ENCODE data around the gene ADD1. TPM values are rescaled to one million over a fixed set of nuclear protein-coding genes. Genes with fewer than 3 reads are reported as not detected.

ADD1 gene
- polyA plus RNA-seq, 1 donor = 183 TPM

DNA sequence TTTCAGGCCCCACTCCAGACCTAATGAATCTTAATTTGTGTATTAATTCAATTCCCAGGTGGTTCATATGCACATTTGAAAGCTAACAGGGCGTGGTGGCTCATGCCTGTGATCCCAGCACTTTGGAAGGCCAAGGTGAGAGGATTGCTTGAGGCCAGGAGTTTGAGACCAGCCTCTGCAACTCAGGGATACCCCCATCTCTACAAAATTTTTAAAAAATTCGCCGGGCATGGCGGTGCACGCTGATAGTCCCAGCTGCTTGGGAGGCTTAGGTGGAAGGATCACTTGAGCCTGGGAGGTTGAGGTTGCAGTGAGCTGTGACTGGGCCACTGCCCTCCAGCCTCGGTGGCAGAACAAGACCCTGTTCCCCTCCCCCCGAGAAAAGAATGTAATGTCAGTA lies 31.2 kb downstream of the ADD1 start:
- WGBS (ENCODE audit: insufficient coverage, low lambda C conversion rate) = no CpG with 5 or more reads among the region's 7 CpGs
- Histone ChIP-seq H3K36me3 (ENCODE audit: control insufficient read depth, insufficient read depth, low read length) (peaks cover 25% of the 10 kb centered on the region), H3K4me3 (ENCODE audit: low read length) (no peak overlapping the region), H3K27me3 (ENCODE audit: control insufficient read depth, insufficient read depth, low read length) (no peaks in the 10 kb centered on the region), H3K9me3 (ENCODE audit: control insufficient read depth, low read depth, low read length) (no peaks in the 10 kb centered on the region), H3K27ac (ENCODE audit: low read length) (no peak overlapping the region), H3K4me1 (ENCODE audit: control insufficient read depth, insufficient read depth, low read length) (peaks cover 15% of the 10 kb centered on the region)
- DNase-seq = no peak

DNA sequence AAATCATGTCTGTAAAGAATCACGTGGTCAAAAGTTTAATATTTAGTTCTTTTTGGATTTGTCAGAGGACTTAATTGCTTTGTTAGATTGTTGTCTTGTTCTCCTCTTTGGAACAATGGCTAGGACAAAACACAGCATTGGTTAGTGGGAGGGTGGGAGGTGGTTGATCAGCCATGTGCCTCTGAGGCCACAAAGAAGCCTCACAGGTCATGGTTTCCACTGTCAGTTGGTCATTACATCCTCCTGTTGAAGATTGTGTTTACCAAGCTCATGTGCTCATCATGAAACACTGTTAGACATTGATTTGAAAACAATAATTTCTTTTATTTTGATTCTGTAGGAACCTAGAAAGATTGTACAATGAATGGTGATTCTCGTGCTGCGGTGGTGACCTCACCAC lies 31.9 kb downstream of the ADD1 start:
- H3K27ac ChIP-seq (ENCODE audit: low read length) = no peak overlapping the region
- H3K9me3 ChIP-seq (ENCODE audit: control insufficient read depth, low read depth, low read length) = no peaks in the 10 kb centered on the region
- H3K27me3 ChIP-seq (ENCODE audit: control insufficient read depth, insufficient read depth, low read length) = no peaks in the 10 kb centered on the region
- DNase-seq = no peak
- H3K4me3 ChIP-seq (ENCODE audit: low read length) = no peak overlapping the region
- H3K36me3 ChIP-seq (ENCODE audit: control insufficient read depth, insufficient read depth, low read length) = peaks cover 28% of the 10 kb centered on the region
- H3K4me1 ChIP-seq (ENCODE audit: control insufficient read depth, insufficient read depth, low read length) = peaks cover 8% of the 10 kb centered on the region
- no CpG with 5 or more reads among the region's 3 CpGs for WGBS (ENCODE audit: insufficient coverage, low lambda C conversion rate)

DNA sequence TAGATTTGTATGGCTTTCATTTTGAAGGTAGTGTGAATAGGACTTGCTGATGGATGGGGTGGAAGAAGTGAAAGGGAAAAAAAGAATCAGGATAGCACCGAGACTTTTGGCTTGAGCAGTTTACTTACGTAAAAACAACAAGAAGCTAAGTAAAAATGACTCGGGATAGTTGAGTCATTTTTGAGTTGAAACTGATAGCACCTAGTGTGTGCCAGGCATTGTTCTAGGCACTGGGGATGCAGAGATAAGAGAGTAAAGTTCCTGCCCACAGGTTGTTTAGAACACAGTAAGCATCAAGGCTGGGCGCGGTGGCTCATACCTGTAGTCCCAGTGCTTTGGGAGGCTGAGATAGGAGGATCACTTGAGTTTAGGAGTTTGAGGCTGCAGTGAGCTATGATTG lies 34.7 kb downstream of the ADD1 start:
- H3K4me3 ChIP-seq (ENCODE audit: low read length) = no peak overlapping the region
- no peaks in the 10 kb centered on the region for H3K9me3 ChIP-seq (ENCODE audit: control insufficient read depth, low read depth, low read length)
- H3K4me1 ChIP-seq (ENCODE audit: control insufficient read depth, insufficient read depth, low read length) = no peaks in the 10 kb centered on the region
- 70% methylated on average over 2 of the region's 5 CpGs for WGBS (ENCODE audit: insufficient coverage, low lambda C conversion rate)
- H3K27ac ChIP-seq (ENCODE audit: low read length) = no peak overlapping the region
- no peak for DNase-seq
- no peaks in the 10 kb centered on the region for H3K27me3 ChIP-seq (ENCODE audit: control insufficient read depth, insufficient read depth, low read length)
- H3K36me3 ChIP-seq (ENCODE audit: control insufficient read depth, insufficient read depth, low read length) = peaks cover 39% of the 10 kb centered on the region

DNA sequence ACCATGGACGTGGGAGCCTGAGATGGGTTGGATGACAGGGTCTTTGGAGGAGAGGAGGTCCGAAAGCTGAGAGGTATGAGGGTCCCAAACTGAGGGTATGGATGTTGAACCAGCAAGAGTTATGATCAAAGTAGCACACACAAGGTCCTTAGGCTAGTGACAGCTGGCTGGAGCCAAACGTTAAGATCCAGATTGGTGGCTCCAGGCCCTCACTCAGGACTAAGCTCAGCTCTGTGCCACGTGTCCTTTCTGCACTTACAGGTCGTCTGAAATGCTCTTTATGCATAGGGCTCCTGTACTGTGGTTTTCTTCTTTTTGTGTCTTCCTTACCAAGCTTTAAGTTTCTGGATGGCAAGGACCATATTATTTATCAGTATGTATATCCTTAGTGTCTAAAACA lies 35.4 kb downstream of the ADD1 start:
- WGBS (ENCODE audit: insufficient coverage, low lambda C conversion rate) = 100% methylated on average over 1 of the region's 5 CpGs
- DNase-seq = no peak
- Histone ChIP-seq H3K36me3 (ENCODE audit: control insufficient read depth, insufficient read depth, low read length) (peaks cover 42% of the 10 kb centered on the region), H3K27me3 (ENCODE audit: control insufficient read depth, insufficient read depth, low read length) (no peaks in the 10 kb centered on the region), H3K27ac (ENCODE audit: low read length) (no peak overlapping the region), H3K4me1 (ENCODE audit: control insufficient read depth, insufficient read depth, low read length) (no peaks in the 10 kb centered on the region), H3K9me3 (ENCODE audit: control insufficient read depth, low read depth, low read length) (no peaks in the 10 kb centered on the region), H3K4me3 (ENCODE audit: low read length) (no peak overlapping the region)

DNA sequence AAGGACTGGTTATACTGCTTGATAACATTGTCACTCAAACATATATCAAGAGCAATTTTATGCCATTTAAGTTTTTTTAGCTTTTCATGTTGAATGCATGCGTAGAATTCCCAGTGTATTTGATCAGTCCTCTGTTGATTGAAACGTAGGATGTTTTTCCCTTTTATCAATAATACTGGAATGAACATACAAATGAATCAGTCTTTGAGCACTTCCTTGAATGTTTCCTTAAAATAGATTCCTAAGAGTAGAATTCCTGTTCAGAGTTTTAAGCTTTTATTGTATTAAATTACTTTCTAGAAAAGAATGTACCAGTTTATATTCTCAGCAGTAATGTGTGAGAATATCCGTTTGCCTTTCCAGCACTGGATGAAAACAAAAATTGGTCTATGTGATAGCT lies 37.8 kb downstream of the ADD1 start:
- WGBS (ENCODE audit: insufficient coverage, low lambda C conversion rate) = 86% methylated on average over 1 of the region's 3 CpGs
- no peaks in the 10 kb centered on the region for H3K27me3 ChIP-seq (ENCODE audit: control insufficient read depth, insufficient read depth, low read length)
- no peaks in the 10 kb centered on the region for H3K9me3 ChIP-seq (ENCODE audit: control insufficient read depth, low read depth, low read length)
- no peak overlapping the region for H3K27ac ChIP-seq (ENCODE audit: low read length)
- DNase-seq = no peak
- no peaks in the 10 kb centered on the region for H3K4me1 ChIP-seq (ENCODE audit: control insufficient read depth, insufficient read depth, low read length)
- no peak overlapping the region for H3K4me3 ChIP-seq (ENCODE audit: low read length)
- peaks cover 58% of the 10 kb centered on the region for H3K36me3 ChIP-seq (ENCODE audit: control insufficient read depth, insufficient read depth, low read length)

DNA sequence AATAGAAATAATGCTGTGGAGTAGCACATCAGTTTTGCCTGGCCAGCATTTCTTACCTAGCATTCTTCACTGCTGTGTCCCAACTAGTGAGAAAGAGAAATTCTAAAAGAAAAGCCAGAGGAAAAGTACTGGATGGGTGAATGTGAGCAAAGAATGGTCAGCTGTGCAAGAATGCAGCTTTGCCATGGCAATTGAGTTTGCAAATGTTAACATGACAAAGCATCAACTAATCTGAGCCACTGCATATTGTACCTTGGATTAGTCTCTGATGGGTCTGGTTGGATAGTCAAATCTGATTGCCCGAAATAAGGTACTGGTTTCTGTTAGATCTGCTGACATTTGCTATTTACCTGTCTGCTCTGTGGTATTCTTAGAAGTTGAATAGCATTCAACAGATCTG lies 38.7 kb downstream of the ADD1 start:
- Histone ChIP-seq H3K27ac (ENCODE audit: low read length) (no peak overlapping the region), H3K9me3 (ENCODE audit: control insufficient read depth, low read depth, low read length) (no peaks in the 10 kb centered on the region), H3K27me3 (ENCODE audit: control insufficient read depth, insufficient read depth, low read length) (no peaks in the 10 kb centered on the region), H3K4me3 (ENCODE audit: low read length) (no peak overlapping the region), H3K36me3 (ENCODE audit: control insufficient read depth, insufficient read depth, low read length) (peaks cover 65% of the 10 kb centered on the region), H3K4me1 (ENCODE audit: control insufficient read depth, insufficient read depth, low read length) (no peaks in the 10 kb centered on the region)
- WGBS (ENCODE audit: insufficient coverage, low lambda C conversion rate) = no CpG with 5 or more reads among the region's 1 CpG
- no peak for DNase-seq

DNA sequence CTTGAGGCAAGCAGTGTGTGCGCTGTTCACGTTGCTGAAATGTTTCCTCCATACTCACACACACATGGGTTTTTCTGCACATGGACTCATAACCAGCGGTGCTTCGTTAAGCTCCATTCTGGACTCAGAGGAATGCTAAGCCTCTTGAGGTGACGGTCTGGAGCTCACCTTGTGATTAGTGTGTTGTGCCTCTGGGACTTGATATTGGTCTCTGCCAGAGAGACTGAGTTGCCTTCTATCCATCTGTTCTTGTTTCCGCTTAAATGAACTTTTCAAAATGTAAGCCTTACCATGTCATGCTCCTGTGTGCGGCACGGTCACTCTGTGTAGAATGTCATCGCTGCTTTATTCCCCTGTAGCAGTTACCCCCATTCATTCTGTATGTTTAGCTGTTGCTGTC lies 42.5 kb downstream of the ADD1 start:
- H3K9me3 ChIP-seq (ENCODE audit: control insufficient read depth, low read depth, low read length) = no peaks in the 10 kb centered on the region
- H3K27ac ChIP-seq (ENCODE audit: low read length) = no peak overlapping the region
- WGBS (ENCODE audit: insufficient coverage, low lambda C conversion rate) = no CpG with 5 or more reads among the region's 9 CpGs
- peaks cover 4% of the 10 kb centered on the region for H3K4me1 ChIP-seq (ENCODE audit: control insufficient read depth, insufficient read depth, low read length)
- H3K4me3 ChIP-seq (ENCODE audit: low read length) = no peak overlapping the region
- peaks cover 54% of the 10 kb centered on the region for H3K36me3 ChIP-seq (ENCODE audit: control insufficient read depth, insufficient read depth, low read length)
- H3K27me3 ChIP-seq (ENCODE audit: control insufficient read depth, insufficient read depth, low read length) = no peaks in the 10 kb centered on the region
- no peak for DNase-seq

DNA sequence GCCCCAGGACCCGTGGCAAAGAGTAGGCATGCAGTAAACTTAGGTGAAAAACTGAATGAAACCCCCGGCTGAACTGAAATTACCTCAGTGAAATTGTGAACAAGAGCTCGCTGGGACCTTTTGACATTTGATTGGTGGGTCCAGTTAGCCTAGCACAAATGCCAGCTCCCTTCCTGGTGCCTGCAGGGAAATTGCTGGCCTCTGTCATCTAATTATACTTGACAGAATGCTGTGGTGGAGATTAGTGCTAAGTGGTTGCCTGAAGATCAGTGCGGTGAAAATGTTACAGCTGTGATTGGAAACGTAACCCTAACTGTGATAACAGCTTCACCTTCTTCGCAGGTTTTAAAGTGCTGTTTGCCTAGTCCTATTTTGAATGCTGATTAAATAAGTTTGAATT lies 43.0 kb downstream of the ADD1 start:
- Histone ChIP-seq H3K4me3 (ENCODE audit: low read length) (no peak overlapping the region), H3K9me3 (ENCODE audit: control insufficient read depth, low read depth, low read length) (no peaks in the 10 kb centered on the region), H3K27me3 (ENCODE audit: control insufficient read depth, insufficient read depth, low read length) (no peaks in the 10 kb centered on the region), H3K36me3 (ENCODE audit: control insufficient read depth, insufficient read depth, low read length) (peaks cover 54% of the 10 kb centered on the region), H3K4me1 (ENCODE audit: control insufficient read depth, insufficient read depth, low read length) (peaks cover 5% of the 10 kb centered on the region), H3K27ac (ENCODE audit: low read length) (no peak overlapping the region)
- 60% methylated on average over 2 of the region's 6 CpGs for WGBS (ENCODE audit: insufficient coverage, low lambda C conversion rate)
- no peak for DNase-seq

DNA sequence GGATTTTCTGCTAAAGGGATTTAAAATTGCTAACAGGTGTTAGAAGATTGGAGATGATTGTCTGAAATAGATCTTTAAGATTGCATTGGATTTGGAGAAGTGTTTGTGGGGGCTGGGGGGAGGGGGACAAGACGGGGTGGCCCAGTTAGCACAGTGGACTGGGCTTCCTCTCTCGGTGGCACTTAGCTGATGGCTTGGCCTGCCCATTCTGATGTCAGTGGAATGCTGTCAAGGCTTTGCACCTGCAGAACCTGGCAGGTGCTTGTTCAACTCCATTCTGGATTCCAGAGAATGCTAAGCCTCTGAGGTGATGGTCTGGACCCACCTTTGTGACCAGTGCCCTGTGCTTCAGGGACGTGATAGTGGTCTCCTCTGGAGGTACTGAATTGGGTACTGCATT lies 43.7 kb downstream of the ADD1 start:
- H3K36me3 ChIP-seq (ENCODE audit: control insufficient read depth, insufficient read depth, low read length) = peaks cover 51% of the 10 kb centered on the region
- H3K4me3 ChIP-seq (ENCODE audit: low read length) = no peak overlapping the region
- no peak overlapping the region for H3K27ac ChIP-seq (ENCODE audit: low read length)
- no CpG with 5 or more reads among the region's 3 CpGs for WGBS (ENCODE audit: insufficient coverage, low lambda C conversion rate)
- H3K9me3 ChIP-seq (ENCODE audit: control insufficient read depth, low read depth, low read length) = no peaks in the 10 kb centered on the region
- DNase-seq = no peak
- H3K27me3 ChIP-seq (ENCODE audit: control insufficient read depth, insufficient read depth, low read length) = no peaks in the 10 kb centered on the region
- H3K4me1 ChIP-seq (ENCODE audit: control insufficient read depth, insufficient read depth, low read length) = peaks cover 5% of the 10 kb centered on the region

DNA sequence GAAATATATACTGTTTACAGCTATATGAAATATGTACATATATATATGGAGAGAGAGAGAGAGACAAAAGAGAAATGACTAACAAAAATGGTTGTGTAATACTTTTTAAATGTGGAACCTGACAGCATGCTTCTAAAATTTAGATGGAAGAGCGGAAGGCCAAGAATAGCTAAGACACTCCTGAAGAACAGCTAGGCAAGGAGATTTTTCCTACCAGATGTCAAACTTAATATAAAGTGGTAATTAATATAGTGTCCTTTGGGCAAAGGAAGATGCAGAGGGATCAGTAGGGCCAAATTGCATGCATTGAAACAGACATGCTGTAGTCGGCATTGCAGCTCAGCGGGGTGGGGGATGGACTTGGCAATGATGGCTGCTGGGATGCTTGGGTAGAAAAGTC lies 45.2 kb downstream of the ADD1 start:
- Histone ChIP-seq H3K36me3 (ENCODE audit: control insufficient read depth, insufficient read depth, low read length) (peaks cover 47% of the 10 kb centered on the region), H3K4me3 (ENCODE audit: low read length) (no peak overlapping the region), H3K4me1 (ENCODE audit: control insufficient read depth, insufficient read depth, low read length) (peaks cover 5% of the 10 kb centered on the region), H3K27ac (ENCODE audit: low read length) (no peak overlapping the region), H3K9me3 (ENCODE audit: control insufficient read depth, low read depth, low read length) (no peaks in the 10 kb centered on the region), H3K27me3 (ENCODE audit: control insufficient read depth, insufficient read depth, low read length) (no peaks in the 10 kb centered on the region)
- no peak for DNase-seq
- WGBS (ENCODE audit: insufficient coverage, low lambda C conversion rate) = no CpG with 5 or more reads among the region's 3 CpGs

DNA sequence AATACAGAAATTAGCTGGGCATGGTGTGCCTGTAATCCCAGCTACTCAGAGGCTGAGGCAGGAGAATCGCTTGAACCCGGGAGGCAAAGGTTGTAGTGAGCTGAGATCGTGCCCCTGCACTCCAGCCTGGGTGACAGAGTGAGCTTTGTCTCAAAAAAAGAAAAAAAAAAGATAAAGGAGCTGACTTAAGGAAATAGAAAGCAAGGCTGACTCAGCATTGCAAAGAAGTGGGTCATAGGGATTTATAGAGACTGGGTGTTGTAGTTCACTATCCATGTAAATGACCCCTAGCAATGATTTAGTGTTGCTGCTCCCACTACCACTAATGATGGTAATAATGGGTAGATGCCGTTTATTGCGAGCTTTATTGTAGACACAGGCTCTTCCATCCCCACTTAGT lies 47.6 kb downstream of the ADD1 start:
- 40% methylated on average over 2 of the region's 5 CpGs for WGBS (ENCODE audit: insufficient coverage, low lambda C conversion rate)
- Histone ChIP-seq H3K4me3 (ENCODE audit: low read length) (no peak overlapping the region), H3K9me3 (ENCODE audit: control insufficient read depth, low read depth, low read length) (no peaks in the 10 kb centered on the region), H3K27me3 (ENCODE audit: control insufficient read depth, insufficient read depth, low read length) (no peaks in the 10 kb centered on the region), H3K36me3 (ENCODE audit: control insufficient read depth, insufficient read depth, low read length) (peaks cover 49% of the 10 kb centered on the region), H3K4me1 (ENCODE audit: control insufficient read depth, insufficient read depth, low read length) (peaks cover 5% of the 10 kb centered on the region), H3K27ac (ENCODE audit: low read length) (peak overlapping the region; percentile 63)
- peak; percentile 41 to 82 for DNase-seq

All from large intestine (tissue), 3 donors.